ENCODE results near the gene MAST4.

DNA sequence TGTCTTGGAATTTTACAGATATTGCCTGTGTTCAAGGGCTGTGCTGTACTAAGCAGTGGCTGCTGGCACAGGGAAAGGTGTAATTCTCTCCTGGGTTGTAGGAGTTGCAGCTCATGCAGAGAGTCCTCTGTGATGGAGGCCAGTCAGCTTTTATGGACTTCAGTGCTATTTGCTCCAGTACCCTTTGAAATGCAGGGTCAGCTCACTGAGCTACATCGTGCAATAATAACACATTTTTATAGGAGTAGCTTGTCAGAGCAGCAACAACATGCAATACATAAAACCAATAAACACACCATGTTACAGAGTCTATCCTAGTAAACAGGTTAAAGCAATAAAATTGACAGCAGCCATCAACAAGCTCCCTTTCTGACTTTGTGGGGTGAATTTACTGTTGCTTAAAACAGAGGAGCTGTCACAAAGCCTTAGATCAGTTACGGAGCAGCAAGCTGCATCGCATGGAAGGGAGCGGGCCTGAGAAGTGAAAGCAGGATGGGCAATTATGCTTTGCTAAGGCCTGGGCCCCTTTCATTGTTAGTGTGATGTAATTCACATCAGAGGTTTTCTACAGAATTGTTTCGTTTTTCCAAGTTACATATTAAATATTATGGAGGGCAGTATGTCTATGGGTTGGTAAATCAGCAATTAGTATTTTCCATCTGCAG is 583.6 kb downstream of the MAST4 start:
- TF ChIP-seq CTCF (IDR thresholded peaks at IDR 0.05): no peak
- TF ChIP-seq POLR2A (IDR thresholded peaks at IDR 0.05): no peak

All from esophagus squamous epithelium (tissue), 4 donors.